Lower lobe of right lung (tissue), 2 donors: ENCODE results near the gene TRAPPC3L. TPM values are rescaled to one million over a fixed set of nuclear protein-coding genes. Genes with fewer than 3 reads are reported as not detected.

Experiments used
- ATAC-seq, 2 donors: fragments of 200-7000 bp; cut with Tn5 transposase; one replicate each; pipeline ENCODE4 v1.9.1; 2020 to 2022; ENCODE audit warnings: mild to moderate bottlenecking in 2 of 2, moderate library complexity in 2 of 2
- DNase-seq: peaks from one replicate; pipeline ENCODE4 v3.0.0-alpha.2; 2020
- H3K27ac ChIP-seq: fragments of 200-600 bp; one replicate; pipeline ENCODE4 v1.8.0; 2022
- H3K27me3 ChIP-seq: fragments of 200-600 bp; one replicate; pipeline ENCODE4 v1.8.0; 2022; ENCODE audit warnings: low read depth
- H3K36me3 ChIP-seq: fragments of 200-600 bp; one replicate; pipeline ENCODE4 v1.8.0; 2022; ENCODE audit warnings: mild to moderate bottlenecking
- H3K4me1 ChIP-seq: fragments of 200-600 bp; one replicate; pipeline ENCODE4 v1.8.0; 2022
- H3K4me3 ChIP-seq: fragments of 200-600 bp; one replicate; pipeline ENCODE4 v1.8.0; 2022; ENCODE audit warnings: mild to moderate bottlenecking
- H3K9me3 ChIP-seq: fragments of 200-600 bp; one replicate; pipeline ENCODE4 v1.8.0; 2022
- CTCF ChIP-seq: fragments of 200-600 bp; IDR thresholded peaks from one replicate; pipeline ENCODE4 v1.8.0; 2022; ENCODE audit warnings: antibody characterized with exemption, mild to moderate bottlenecking
- intact Hi-C: fragments of 100-400 bp; cut with DNase I; formaldehyde crosslinking; loops from one replicate; pipeline ENCODE4 v1.11.0; 2022
- total RNA-seq: library from RNA; stranded (reverse); fragmentation: NEBNext Ultra II Directional; extraction: Animal tissue kit (Norgen Biotek cat#: 25700); gene quantifications from one replicate; pipeline ENCODE4 v1.2.1, GENCODE V29; 2021
- donor health status: DM: no; HTN: yes; CAD: no; lungs with severe emphysema.

TRAPPC3L gene
- total RNA-seq, 1 donor from 2014 or later = not detected

GRCh38 chr6:116557893-116558292 lies 12.4 kb upstream of the TRAPPC3L start:
- no peaks in the 10 kb centered on the region for H3K27me3 ChIP-seq
- no peak overlapping the region for H3K27ac ChIP-seq
- H3K9me3 ChIP-seq = no peaks in the 10 kb centered on the region
- ATAC-seq (peak; percentile 37 to 46), DNase-seq (no peak)
- intact Hi-C loops = no loop called here
- H3K4me3 ChIP-seq = no peak overlapping the region
- H3K36me3 ChIP-seq = no peaks in the 10 kb centered on the region
- TF ChIP-seq CTCF = no peak
- peaks cover 4% of the 10 kb centered on the region for H3K4me1 ChIP-seq

- no peak for ATAC-seq
- no peaks in the 10 kb centered on the region for H3K9me3 ChIP-seq
- intact Hi-C loops = no loop called here
These were observed 11.4 kb upstream of the TRAPPC3L start for GRCh38 chr6:116556814-116557415.

GRCh38 chr6:116556065-116556464 lies 10.6 kb upstream of the TRAPPC3L start:
- peaks cover 2% of the 10 kb centered on the region for H3K4me1 ChIP-seq
- ATAC-seq (no peak), DNase-seq (no peak)
- no peak overlapping the region for H3K27ac ChIP-seq
- H3K9me3 ChIP-seq = no peaks in the 10 kb centered on the region
- intact Hi-C loops = no loop called here
- no peaks in the 10 kb centered on the region for H3K36me3 ChIP-seq
- TF ChIP-seq CTCF = no peak
- H3K27me3 ChIP-seq = no peaks in the 10 kb centered on the region
- H3K4me3 ChIP-seq = no peak overlapping the region

More at GRCh38 chr6:116556814-116557415, 11.4 kb upstream of the TRAPPC3L start:
- no peak for TF ChIP-seq CTCF
- Histone ChIP-seq H3K4me3 (no peak overlapping the region), H3K36me3 (no peaks in the 10 kb centered on the region), H3K27ac (no peak overlapping the region), H3K27me3 (no peaks in the 10 kb centered on the region), H3K4me1 (peaks cover 4% of the 10 kb centered on the region)
- DNase-seq = no peak

GRCh38 chr6:116553451-116553850 lies 8.0 kb upstream of the TRAPPC3L start, which contains the start of gene CALHM4:
CALHM4 (plus strand) TSS chr6:116553751; CDS start chr6:116553794, 43 bp downstream.
- Histone ChIP-seq H3K36me3 (no peaks in the 10 kb centered on the region), H3K4me1 (no peaks in the 10 kb centered on the region), H3K27me3 (no peaks in the 10 kb centered on the region), H3K4me3 (no peak within 1 kb of the TSS), H3K9me3 (no peaks in the 10 kb centered on the region), H3K27ac (no peak within 1 kb of the TSS)
- TF ChIP-seq CTCF = no peak
- ATAC-seq = no peak
- no peak for DNase-seq
- intact Hi-C loops = no loop called here

GRCh38 chr6:116550796-116551195 lies 5.3 kb upstream of the TRAPPC3L start:
- Histone ChIP-seq H3K4me3 (no peak overlapping the region), H3K4me1 (no peaks in the 10 kb centered on the region), H3K36me3 (no peaks in the 10 kb centered on the region), H3K27ac (no peak overlapping the region), H3K27me3 (no peaks in the 10 kb centered on the region), H3K9me3 (no peaks in the 10 kb centered on the region)
- TF ChIP-seq CTCF = no peak
- DNase-seq (no peak), ATAC-seq (no peak)
- intact Hi-C loops = no loop called here
